ENCODE data around the gene ABAT.
A peak's percentile ranks its signal among the peaks of the same experiment; 100 is the strongest.

The ABAT gene

DNA sequence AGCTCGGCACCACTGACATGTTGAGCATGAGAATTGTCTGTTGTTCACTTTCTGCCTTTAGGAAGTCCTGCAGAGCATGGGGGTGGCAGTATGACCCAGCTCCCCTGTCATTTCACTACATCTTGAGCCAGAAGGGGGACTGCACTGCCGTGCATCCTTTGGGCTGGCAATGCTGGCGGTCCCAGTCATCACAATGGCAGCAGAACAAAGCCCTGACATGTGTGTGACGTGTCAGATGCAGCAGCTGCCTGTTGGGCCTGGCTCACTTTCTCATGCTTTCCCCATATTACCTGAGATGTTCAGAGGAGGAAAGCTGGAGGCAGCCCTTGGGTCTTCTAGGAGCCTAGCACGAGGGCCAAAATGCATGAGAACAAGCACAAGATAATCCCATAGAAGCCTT is 6.3 kb upstream of the ABAT start:
- H3K9ac ChIP-seq (ENCODE audit: low read depth in 1 of 2, low read length in 2 of 2): no peak overlapping the region
- H3K4me3 ChIP-seq (ENCODE audit: low read depth in 1 of 2, low read length in 2 of 2): no peak overlapping the region
- no peaks in the 10 kb centered on the region for H3K4me1 ChIP-seq (ENCODE audit: control insufficient read depth in 1 of 2, insufficient read depth in 2 of 2, low read length in 2 of 2)
- no peaks in the 10 kb centered on the region for H3K9me3 ChIP-seq (ENCODE audit: control insufficient read depth in 1 of 2, low read length in 2 of 2)
- H3K27ac ChIP-seq (ENCODE audit: low read depth, low read length): no peak overlapping the region
- peaks cover 0 to 7% of the 10 kb centered on the region in 2 donors for H3K36me3 ChIP-seq (ENCODE audit: control insufficient read depth in 1 of 2, insufficient read depth in 2 of 2, low read length in 2 of 2)
- H3K27me3 ChIP-seq (ENCODE audit: control insufficient read depth in 1 of 2, insufficient read depth in 2 of 2, low read length in 2 of 2): no peaks in the 10 kb centered on the region

DNA sequence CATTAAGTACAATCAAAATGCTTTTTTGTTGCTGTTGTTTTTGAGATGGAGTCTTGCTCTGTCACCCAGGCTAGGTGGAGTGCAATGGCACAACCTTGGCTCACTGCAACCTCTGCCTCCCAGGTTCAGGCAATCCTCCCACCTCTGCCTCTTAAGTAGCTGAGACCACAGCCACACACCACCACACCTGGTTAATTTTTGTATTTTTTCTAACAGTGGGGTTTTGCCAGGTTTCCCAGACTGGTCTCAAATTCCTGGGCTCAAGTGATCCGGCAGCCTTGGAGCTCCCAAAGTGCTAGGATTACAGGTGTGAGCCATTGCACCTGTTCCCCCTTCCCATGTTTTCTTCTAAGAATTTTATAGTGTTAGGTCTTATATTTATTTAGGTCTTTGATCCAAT is 4.9 kb upstream of the ABAT start:
- no peak overlapping the region for H3K9ac ChIP-seq (ENCODE audit: low read depth in 1 of 2, low read length in 2 of 2)
- peaks cover 0 to 8% of the 10 kb centered on the region in 2 donors for H3K4me1 ChIP-seq (ENCODE audit: control insufficient read depth in 1 of 2, insufficient read depth in 2 of 2, low read length in 2 of 2)
- no peak overlapping the region for H3K27ac ChIP-seq (ENCODE audit: low read depth, low read length)

DNA sequence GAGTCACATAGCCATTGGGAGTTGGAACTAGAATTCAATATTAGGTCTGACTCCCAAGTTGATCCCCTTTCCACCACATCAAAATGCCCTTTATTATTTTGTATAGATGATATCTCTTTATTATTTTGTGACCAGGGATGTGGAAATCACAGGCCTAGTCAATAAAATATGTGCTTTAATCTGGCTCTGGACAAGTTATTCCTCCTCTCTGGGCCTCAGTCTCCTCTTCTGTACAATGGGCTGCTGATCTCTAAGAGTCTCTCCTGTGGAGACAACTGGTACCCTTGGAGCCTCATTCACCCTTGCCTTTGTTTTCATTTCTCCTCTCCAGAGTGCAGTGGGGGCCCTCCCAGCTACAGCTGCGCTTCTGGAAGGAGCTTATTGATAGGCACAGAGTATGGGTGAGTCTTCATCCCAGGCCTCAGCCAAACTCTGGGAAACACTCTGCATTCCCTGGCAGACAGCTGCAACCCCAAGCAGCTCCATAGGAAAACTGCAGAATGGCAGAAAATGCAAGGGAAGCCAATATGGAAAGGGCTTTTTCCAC is 4.3 kb upstream of the ABAT start:
- Histone ChIP-seq H3K36me3 (ENCODE audit: control insufficient read depth in 1 of 2, insufficient read depth in 2 of 2, low read length in 2 of 2) (peaks cover 0 to 7% of the 10 kb centered on the region in 2 donors), H3K9me3 (ENCODE audit: control insufficient read depth in 1 of 2, low read length in 2 of 2) (no peaks in the 10 kb centered on the region), H3K27me3 (ENCODE audit: control insufficient read depth in 1 of 2, insufficient read depth in 2 of 2, low read length in 2 of 2) (no peaks in the 10 kb centered on the region), H3K4me3 (ENCODE audit: low read depth in 1 of 2, low read length in 2 of 2) (no peak overlapping the region), H3K27ac (ENCODE audit: low read depth, low read length) (no peak overlapping the region), H3K4me1 (ENCODE audit: control insufficient read depth in 1 of 2, insufficient read depth in 2 of 2, low read length in 2 of 2) (peaks cover 5 to 12% of the 10 kb centered on the region in 2 donors), H3K9ac (ENCODE audit: low read depth in 1 of 2, low read length in 2 of 2) (no peak overlapping the region)

More for the DNA sequence above, 4.9 kb upstream of the ABAT start:
- H3K9me3 ChIP-seq (ENCODE audit: control insufficient read depth in 1 of 2, low read length in 2 of 2): no peaks in the 10 kb centered on the region
- no peaks in the 10 kb centered on the region for H3K27me3 ChIP-seq (ENCODE audit: control insufficient read depth in 1 of 2, insufficient read depth in 2 of 2, low read length in 2 of 2)
- H3K4me3 ChIP-seq (ENCODE audit: low read depth in 1 of 2, low read length in 2 of 2): no peak overlapping the region
- peaks cover 0 to 7% of the 10 kb centered on the region in 2 donors for H3K36me3 ChIP-seq (ENCODE audit: control insufficient read depth in 1 of 2, insufficient read depth in 2 of 2, low read length in 2 of 2)

DNA sequence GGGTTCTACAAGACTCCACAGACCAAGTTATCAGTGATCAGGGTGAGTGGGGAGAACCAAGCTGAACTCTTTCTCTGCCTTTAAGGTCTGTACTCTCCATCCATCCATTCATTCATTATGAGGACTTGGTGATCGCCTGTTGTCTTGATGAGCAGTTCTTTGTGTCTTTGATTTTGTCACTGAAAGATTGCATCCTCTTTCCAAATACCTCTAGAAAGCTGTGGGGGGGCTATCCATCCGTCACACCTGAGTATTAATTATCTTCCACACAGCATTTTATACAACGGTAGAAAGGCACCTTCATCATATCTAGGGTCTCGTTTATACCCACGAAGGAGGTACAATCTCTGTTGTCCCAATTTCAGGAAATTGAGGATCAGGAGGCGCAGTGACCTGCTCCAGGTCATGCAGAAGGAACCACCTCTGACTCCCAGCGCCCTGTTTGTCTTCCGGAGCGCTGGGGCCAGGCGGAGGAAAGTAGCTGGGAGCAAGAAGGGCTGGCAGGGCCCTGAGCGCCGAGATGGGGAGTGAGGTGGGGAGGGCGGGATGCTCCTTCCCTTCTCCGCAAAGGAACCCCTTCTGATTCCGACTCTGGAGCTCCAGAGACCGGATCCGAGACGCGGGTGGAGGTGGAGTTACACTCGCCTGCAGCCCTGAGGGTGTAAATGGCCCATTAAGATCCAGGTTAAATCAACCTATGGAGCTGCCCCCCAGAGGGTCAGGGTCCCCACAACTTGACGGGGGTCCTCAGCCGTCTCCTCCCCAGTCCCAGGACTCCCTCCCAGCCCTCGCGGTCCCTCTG is 605 bp upstream of the ABAT start:
- Histone ChIP-seq H3K4me1 (ENCODE audit: control insufficient read depth in 1 of 2, insufficient read depth in 2 of 2, low read length in 2 of 2) (peaks cover 30 to 40% of the 10 kb centered on the region in 2 donors), H3K36me3 (ENCODE audit: control insufficient read depth in 1 of 2, insufficient read depth in 2 of 2, low read length in 2 of 2) (no peaks in the 10 kb centered on the region), H3K9me3 (ENCODE audit: control insufficient read depth in 1 of 2, low read length in 2 of 2) (no peaks in the 10 kb centered on the region), H3K4me3 (ENCODE audit: low read depth in 1 of 2, low read length in 2 of 2) (peak overlapping the region; percentile 77 to 80), H3K27me3 (ENCODE audit: control insufficient read depth in 1 of 2, insufficient read depth in 2 of 2, low read length in 2 of 2) (no peaks in the 10 kb centered on the region), H3K27ac (ENCODE audit: low read depth, low read length) (no peak overlapping the region), H3K9ac (ENCODE audit: low read depth in 1 of 2, low read length in 2 of 2) (peak overlapping the region; percentile 69 to 76)

DNA sequence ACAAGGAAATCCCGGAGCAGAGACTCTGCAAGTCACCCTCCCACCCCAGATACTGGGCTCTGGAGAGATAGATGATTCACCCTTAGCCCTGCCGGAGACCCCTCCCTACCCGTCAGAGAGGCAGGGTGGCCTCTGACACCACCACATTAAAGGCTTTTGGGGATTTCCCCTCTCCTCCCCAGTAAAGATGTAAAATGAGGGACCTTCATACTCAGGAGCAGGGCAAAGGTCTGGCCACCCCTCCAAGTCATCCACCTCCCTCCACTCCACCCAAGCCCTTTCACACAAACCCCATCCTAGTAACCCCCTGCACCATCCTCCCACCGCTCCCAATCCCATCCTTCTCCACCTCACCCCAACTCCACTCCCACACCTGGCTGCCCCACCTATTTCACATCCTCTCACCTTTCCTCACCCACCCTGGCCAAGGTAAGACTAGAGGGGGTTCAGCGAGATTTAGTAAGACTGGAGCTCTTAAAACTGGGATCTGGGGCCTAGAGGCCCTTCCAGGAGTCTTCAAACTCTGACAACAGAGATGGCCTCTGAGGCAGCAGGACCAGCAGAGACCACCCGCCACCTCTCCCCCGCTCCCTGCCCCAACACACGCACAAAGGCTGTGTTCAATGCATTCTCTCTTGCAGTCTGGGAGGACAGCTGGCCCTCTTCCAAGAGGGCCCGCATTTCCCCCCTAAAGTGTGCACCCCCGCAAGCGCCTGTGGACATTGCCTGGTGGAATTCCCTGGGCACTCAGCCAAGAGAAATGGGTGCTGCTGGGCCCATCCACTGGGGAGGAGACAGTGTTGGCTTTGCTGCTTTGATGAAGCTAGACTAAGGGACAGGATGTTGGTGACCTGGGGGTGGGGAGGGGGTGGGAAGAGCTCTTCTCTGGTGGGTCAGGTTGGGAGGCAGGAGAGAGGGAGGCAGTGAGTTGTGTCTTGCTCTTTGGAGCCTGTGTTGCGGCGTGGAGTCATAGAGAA is 1.1 kb downstream of the ABAT start:
- H3K4me3 ChIP-seq (ENCODE audit: low read depth in 1 of 2, low read length in 2 of 2): peak overlapping the region; percentile 77 to 80
- H3K9ac ChIP-seq (ENCODE audit: low read depth in 1 of 2, low read length in 2 of 2): peak overlapping the region; percentile 72 to 75
- peaks cover 3 to 5% of the 10 kb centered on the region in 2 donors for H3K9me3 ChIP-seq (ENCODE audit: control insufficient read depth in 1 of 2, low read length in 2 of 2)
- H3K36me3 ChIP-seq (ENCODE audit: control insufficient read depth in 1 of 2, insufficient read depth in 2 of 2, low read length in 2 of 2): peaks cover 0 to 3% of the 10 kb centered on the region in 2 donors
- H3K27me3 ChIP-seq (ENCODE audit: control insufficient read depth in 1 of 2, insufficient read depth in 2 of 2, low read length in 2 of 2): no peaks in the 10 kb centered on the region
- H3K4me1 ChIP-seq (ENCODE audit: control insufficient read depth in 1 of 2, insufficient read depth in 2 of 2, low read length in 2 of 2): peaks cover 35 to 40% of the 10 kb centered on the region in 2 donors
- H3K27ac ChIP-seq (ENCODE audit: low read depth, low read length): no peak overlapping the region

DNA sequence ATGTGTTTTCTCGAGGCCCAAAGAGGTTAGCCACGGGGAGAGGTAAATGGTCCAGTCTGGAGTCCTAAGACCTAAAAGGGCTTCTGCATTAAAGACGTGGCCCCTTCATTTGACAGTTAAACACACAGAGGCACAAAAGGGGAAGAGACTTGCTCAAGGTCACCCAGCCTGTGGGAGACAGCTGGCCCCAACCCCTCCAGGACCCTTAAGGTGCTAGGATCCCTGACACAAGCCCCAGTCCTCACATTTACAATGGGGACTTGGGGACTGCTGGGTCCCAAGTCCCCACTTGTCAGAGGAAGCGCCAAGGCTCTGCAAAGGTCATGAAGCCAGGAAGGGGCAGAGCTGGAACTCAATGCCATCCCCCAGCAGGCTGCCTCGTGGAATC is 1.7 kb downstream of the ABAT start:
- H3K4me3 ChIP-seq (ENCODE audit: low read depth in 1 of 2, low read length in 2 of 2): no peak overlapping the region
- H3K9ac ChIP-seq (ENCODE audit: low read depth in 1 of 2, low read length in 2 of 2): no peak overlapping the region
- H3K4me1 ChIP-seq (ENCODE audit: control insufficient read depth in 1 of 2, insufficient read depth in 2 of 2, low read length in 2 of 2): peaks cover 35 to 40% of the 10 kb centered on the region in 2 donors
- H3K27ac ChIP-seq (ENCODE audit: low read depth, low read length): no peak overlapping the region
- no peaks in the 10 kb centered on the region for H3K27me3 ChIP-seq (ENCODE audit: control insufficient read depth in 1 of 2, insufficient read depth in 2 of 2, low read length in 2 of 2)
- peaks cover 0 to 3% of the 10 kb centered on the region in 2 donors for H3K36me3 ChIP-seq (ENCODE audit: control insufficient read depth in 1 of 2, insufficient read depth in 2 of 2, low read length in 2 of 2)
- H3K9me3 ChIP-seq (ENCODE audit: control insufficient read depth in 1 of 2, low read length in 2 of 2): peaks cover 3 to 5% of the 10 kb centered on the region in 2 donors

DNA sequence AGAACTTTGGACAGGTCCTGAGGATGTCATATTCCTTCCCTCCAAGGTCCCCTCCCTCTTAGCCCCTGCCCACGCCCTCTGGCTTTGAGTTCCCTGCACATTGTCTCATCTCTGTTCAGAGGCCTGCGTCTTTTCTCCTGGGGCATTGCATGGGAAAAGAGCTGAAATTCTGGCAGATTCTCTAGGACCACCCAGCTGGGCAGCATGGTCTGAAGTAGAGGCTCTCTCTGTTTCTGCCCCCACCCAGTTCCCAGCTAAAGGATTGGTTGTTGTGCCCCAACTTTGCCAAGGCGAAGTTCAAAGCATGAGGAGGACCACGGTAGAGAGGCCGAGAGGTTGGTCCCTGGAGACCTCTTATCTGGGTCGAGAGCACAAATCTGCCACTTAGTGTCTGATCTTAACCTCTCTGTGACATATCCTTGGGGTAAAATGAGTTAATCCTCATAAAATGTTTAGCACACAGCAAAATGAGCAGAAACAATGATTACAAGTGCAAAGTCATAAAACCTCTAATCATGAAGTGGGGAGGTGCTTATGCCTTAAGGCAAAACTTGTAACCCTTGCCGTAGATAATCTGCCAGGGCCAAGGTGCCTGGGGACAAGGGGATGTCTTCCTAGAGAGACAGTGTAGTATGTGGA is 2.4 kb downstream of the ABAT start:
- Histone ChIP-seq H3K4me3 (ENCODE audit: low read depth in 1 of 2, low read length in 2 of 2) (peak overlapping the region in 1 of 2 donors; percentile 31), H3K9me3 (ENCODE audit: control insufficient read depth in 1 of 2, low read length in 2 of 2) (peaks cover 3 to 5% of the 10 kb centered on the region in 2 donors), H3K9ac (ENCODE audit: low read depth in 1 of 2, low read length in 2 of 2) (no peak overlapping the region), H3K27me3 (ENCODE audit: control insufficient read depth in 1 of 2, insufficient read depth in 2 of 2, low read length in 2 of 2) (no peaks in the 10 kb centered on the region), H3K4me1 (ENCODE audit: control insufficient read depth in 1 of 2, insufficient read depth in 2 of 2, low read length in 2 of 2) (peaks cover 35 to 40% of the 10 kb centered on the region in 2 donors), H3K36me3 (ENCODE audit: control insufficient read depth in 1 of 2, insufficient read depth in 2 of 2, low read length in 2 of 2) (peaks cover 0 to 3% of the 10 kb centered on the region in 2 donors), H3K27ac (ENCODE audit: low read depth, low read length) (no peak overlapping the region)

DNA sequence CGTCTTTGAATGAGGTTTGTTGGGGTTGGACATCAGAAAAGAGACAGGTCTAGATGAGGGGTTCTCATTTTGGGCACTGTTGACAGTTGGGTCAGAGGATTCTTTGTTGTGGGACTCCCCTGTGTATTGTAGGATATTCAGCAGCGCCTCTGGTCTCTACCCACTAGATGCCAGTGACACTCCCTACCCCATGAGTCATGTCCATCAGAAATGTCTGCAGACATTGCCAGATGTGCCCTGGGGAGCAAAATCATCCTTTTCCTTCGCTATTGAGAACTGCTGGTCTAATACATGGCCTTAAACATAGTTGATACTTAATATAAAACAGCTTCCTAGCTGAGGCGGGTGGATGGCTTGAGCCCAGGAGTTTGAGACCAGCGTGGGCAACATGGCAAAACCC is 3.1 kb downstream of the ABAT start:
- H3K36me3 ChIP-seq (ENCODE audit: control insufficient read depth in 1 of 2, insufficient read depth in 2 of 2, low read length in 2 of 2): peaks cover 0 to 3% of the 10 kb centered on the region in 2 donors
- peaks cover 3 to 5% of the 10 kb centered on the region in 2 donors for H3K9me3 ChIP-seq (ENCODE audit: control insufficient read depth in 1 of 2, low read length in 2 of 2)
- no peak overlapping the region for H3K9ac ChIP-seq (ENCODE audit: low read depth in 1 of 2, low read length in 2 of 2)
- peak overlapping the region in 1 of 2 donors; percentile 31 for H3K4me3 ChIP-seq (ENCODE audit: low read depth in 1 of 2, low read length in 2 of 2)
- H3K4me1 ChIP-seq (ENCODE audit: control insufficient read depth in 1 of 2, insufficient read depth in 2 of 2, low read length in 2 of 2): peaks cover 35 to 40% of the 10 kb centered on the region in 2 donors
- H3K27ac ChIP-seq (ENCODE audit: low read depth, low read length): no peak overlapping the region
- H3K27me3 ChIP-seq (ENCODE audit: control insufficient read depth in 1 of 2, insufficient read depth in 2 of 2, low read length in 2 of 2): no peaks in the 10 kb centered on the region

DNA sequence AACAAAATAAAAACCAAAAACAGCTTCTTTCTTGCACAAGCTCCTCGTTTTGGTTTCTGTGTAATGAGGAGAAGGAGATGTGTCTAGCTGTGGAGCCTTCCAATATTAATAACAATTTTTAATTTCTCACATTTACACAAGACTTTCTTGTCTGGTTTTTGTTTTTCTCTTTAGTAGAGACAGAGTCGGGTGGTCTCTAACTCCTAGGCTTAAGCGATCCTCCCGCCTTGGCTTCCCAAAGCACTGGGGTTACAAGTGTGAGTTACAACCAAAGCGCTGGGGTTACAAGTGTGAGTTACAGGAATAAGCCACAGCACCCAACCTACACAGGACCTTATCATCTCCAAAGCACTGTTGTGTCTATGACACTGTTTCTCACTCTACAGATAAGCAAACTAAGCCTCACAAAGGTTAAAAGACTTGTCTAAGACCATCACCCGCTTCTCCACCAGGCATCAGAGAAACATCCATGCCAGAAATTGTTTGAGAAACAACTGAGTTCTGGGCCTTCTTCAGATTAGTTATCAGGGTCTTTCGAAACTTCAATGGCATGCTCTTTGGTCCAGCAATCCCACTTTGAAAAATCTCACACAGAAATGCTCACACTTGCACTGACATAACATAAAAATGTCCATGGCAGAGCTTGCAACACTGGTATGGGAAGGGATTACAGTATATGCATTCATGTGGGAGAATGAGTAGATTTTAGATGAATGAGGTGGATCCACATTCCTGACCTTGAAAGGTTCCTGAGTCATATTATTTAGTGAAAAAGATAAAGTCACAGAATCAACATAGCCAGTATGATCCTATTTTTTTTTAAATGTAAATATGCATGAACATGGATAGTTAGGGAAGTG is 3.9 kb downstream of the ABAT start:
- H3K36me3 ChIP-seq (ENCODE audit: control insufficient read depth in 1 of 2, insufficient read depth in 2 of 2, low read length in 2 of 2): peaks cover 0 to 3% of the 10 kb centered on the region in 2 donors
- no peak overlapping the region for H3K4me3 ChIP-seq (ENCODE audit: low read depth in 1 of 2, low read length in 2 of 2)
- no peak overlapping the region for H3K9ac ChIP-seq (ENCODE audit: low read depth in 1 of 2, low read length in 2 of 2)
- peaks cover 35 to 40% of the 10 kb centered on the region in 2 donors for H3K4me1 ChIP-seq (ENCODE audit: control insufficient read depth in 1 of 2, insufficient read depth in 2 of 2, low read length in 2 of 2)
- H3K27me3 ChIP-seq (ENCODE audit: control insufficient read depth in 1 of 2, insufficient read depth in 2 of 2, low read length in 2 of 2): no peaks in the 10 kb centered on the region
- H3K27ac ChIP-seq (ENCODE audit: low read depth, low read length): no peak overlapping the region
- H3K9me3 ChIP-seq (ENCODE audit: control insufficient read depth in 1 of 2, low read length in 2 of 2): peaks cover 3 to 5% of the 10 kb centered on the region in 2 donors

Data from duodenal mucosa (tissue), 2 donors.